Measurements from ENCODE around the gene SLC16A7.

GRCh38 chr12:59710004-59710628 lies 114.3 kb downstream of the SLC16A7 start:
- no peak for TF ChIP-seq POLR2A (IDR thresholded peaks at IDR 0.05; ENCODE audit: low read length)
- TF ChIP-seq GATA1 (IDR thresholded peaks at IDR 0.05; ENCODE audit: low read depth, low read length), result no peak

Measured in erythroblast (primary cell).